Hematopoietic multipotent progenitor cell treated with erythropoietin and hydrocortisone succinate and interleukin-3 and kit ligand, for 8 days (in vitro differentiated cells): ENCODE data around the gene COL13A1.

Source experiments
- DNase-seq: peaks from one replicate; pipeline ENCODE4 v3.0.0-alpha.2; 2015

The COL13A1 gene

GRCh38 chr10:69955211-69955805, 153.6 kb downstream of the COL13A1 start:
- DNase-seq = no peak

GRCh38 chr10:69955897-69956740, 154.4 kb downstream of the COL13A1 start:
- no peak for DNase-seq

- DNase-seq = no peak
These were observed 155.1 kb downstream of the COL13A1 start for GRCh38 chr10:69956741-69957230.

GRCh38 chr10:69957241-69957885, 155.7 kb downstream of the COL13A1 start:
- no peak for DNase-seq

- DNase-seq = peak; percentile 62
These were observed 156.3 kb downstream of the COL13A1 start for GRCh38 chr10:69957886-69958555.

- no peak for DNase-seq
These were observed 156.8 kb downstream of the COL13A1 start for GRCh38 chr10:69958556-69958902.

- DNase-seq = peak; percentile 8
These were observed 158.2 kb downstream of the COL13A1 start for GRCh38 chr10:69959911-69960310.

GRCh38 chr10:69960606-69960987, 158.9 kb downstream of the COL13A1 start:
- DNase-seq = no peak

- peak; percentile 6 for DNase-seq
These were observed 159.5 kb downstream of the COL13A1 start for GRCh38 chr10:69960988-69961880.

- no peak for DNase-seq
These were observed 160.4 kb downstream of the COL13A1 start for GRCh38 chr10:69961881-69962745.

GRCh38 chr10:69962746-69963135, 161.0 kb downstream of the COL13A1 start:
- DNase-seq = no peak

- DNase-seq = no peak
These were observed 161.6 kb downstream of the COL13A1 start for GRCh38 chr10:69963178-69963834.

GRCh38 chr10:69963835-69964710, 162.4 kb downstream of the COL13A1 start:
- no peak for DNase-seq

GRCh38 chr10:69965086-69965485, 163.4 kb downstream of the COL13A1 start:
- DNase-seq = no peak

GRCh38 chr10:69965919-69966662, 164.4 kb downstream of the COL13A1 start:
- no peak for DNase-seq

GRCh38 chr10:69968830-69969229, 167.1 kb downstream of the COL13A1 start:
- DNase-seq = peak; percentile 4

- no peak for DNase-seq
These were observed 168.3 kb downstream of the COL13A1 start for GRCh38 chr10:69969977-69970376.

GRCh38 chr10:69972981-69973397, 171.3 kb downstream of the COL13A1 start:
- no peak for DNase-seq

- DNase-seq = no peak
These were observed 172.0 kb downstream of the COL13A1 start for GRCh38 chr10:69973678-69974077.
